Neuronal stem cell (in vitro differentiated cells): ENCODE measurements around the gene NEB.

Experiments
- DNase-seq: peaks from one replicate; pipeline ENCODE4 v3.0.0-alpha.2; 2013; ENCODE audit warnings: low spot score
- H2AFZ ChIP-seq: one replicate; pipeline ENCODE4 v1.6.1; 2013; ENCODE audit warnings: mild to moderate bottlenecking, low read length, inconsistent platforms
- H2AK5ac ChIP-seq: 2 replicates; pipeline ENCODE4 v1.6.1; 2013; ENCODE audit warnings: low read depth, mild to moderate bottlenecking, inconsistent platforms, low read length, moderate library complexity, mixed read lengths
- H2BK120ac ChIP-seq: 2 replicates; pipeline ENCODE4 v1.6.1; 2013; ENCODE audit warnings: low read depth, mild to moderate bottlenecking, inconsistent platforms, low read length, moderate library complexity, mixed read lengths
- H2BK12ac ChIP-seq: one replicate; pipeline ENCODE4 v1.6.1; 2013; ENCODE audit warnings: low read length, inconsistent platforms
- H2BK15ac ChIP-seq: 2 replicates; pipeline ENCODE4 v1.6.1; 2013; ENCODE audit warnings: mild to moderate bottlenecking, low read length, inconsistent platforms, mixed read lengths
- H2BK5ac ChIP-seq: one replicate; pipeline ENCODE4 v1.6.1; 2013; ENCODE audit warnings: inconsistent platforms, mild to moderate bottlenecking, low read length, moderate library complexity
- H3K14ac ChIP-seq: one replicate; pipeline ENCODE4 v1.6.1; 2013; ENCODE audit warnings: low read length, inconsistent platforms
- H3K18ac ChIP-seq: 2 replicates; pipeline ENCODE4 v1.6.1; 2013; ENCODE audit warnings: low read length, inconsistent platforms
- H3K23ac ChIP-seq: 2 replicates; pipeline ENCODE4 v1.6.1; 2013; ENCODE audit warnings: low read depth, mild to moderate bottlenecking, mixed read lengths, low read length, inconsistent platforms; ENCODE audit not compliant: poor library complexity
- H3K27ac ChIP-seq: replicated peaks from 3 replicates; pipeline ENCODE4 v1.5.1; 2013; ENCODE audit warnings: low read length, inconsistent platforms
- H3K27me3 ChIP-seq, 3 experiments: 2 replicates each; pipeline ENCODE4 v1.6.1; 2013; ENCODE audit warnings: low read length in 3 of 3, mild to moderate bottlenecking in 2 of 3, inconsistent platforms in 1 of 3, low read depth in 1 of 3, mixed read lengths in 1 of 3, moderate library complexity in 1 of 3; ENCODE audit not compliant: control insufficient read depth in 3 of 3, insufficient read depth in 3 of 3
- H3K36me3 ChIP-seq, 2 donors: replicated peaks in 1 of 2; 2 replicates each; pipeline ENCODE4 v1.6.1; 2013; ENCODE audit warnings: low read length in 2 of 2; ENCODE audit not compliant: control insufficient read depth in 2 of 2, insufficient read depth in 2 of 2
- H3K4ac ChIP-seq: 2 replicates; pipeline ENCODE4 v1.6.1; 2013; ENCODE audit warnings: inconsistent platforms, mild to moderate bottlenecking, low read length, moderate library complexity
- H3K4me1 ChIP-seq, 2 donors: 1 replicate in 1 of 2; 2 replicates in 1 of 2; pipeline ENCODE4 v1.6.1; 2013; ENCODE audit warnings: low read length in 2 of 2, low read depth in 1 of 2; ENCODE audit not compliant: control insufficient read depth in 2 of 2, insufficient read depth in 1 of 2
- H3K4me2 ChIP-seq: one replicate; pipeline ENCODE4 v1.6.1; 2013; ENCODE audit warnings: mild to moderate bottlenecking, low read length, inconsistent platforms; ENCODE audit not compliant: insufficient read depth, poor library complexity, severe bottlenecking
- H3K4me3 ChIP-seq, 2 donors: 2 replicates each; pipeline ENCODE4 v1.5.1; 2013; ENCODE audit warnings: low read length in 2 of 2, mild to moderate bottlenecking in 2 of 2, inconsistent platforms in 1 of 2, moderate library complexity in 1 of 2
- H3K79me1 ChIP-seq: one replicate; pipeline ENCODE4 v1.6.1; 2013; ENCODE audit warnings: low read depth, mild to moderate bottlenecking, inconsistent platforms, low read length, moderate library complexity
- H3K9ac ChIP-seq: one replicate; pipeline ENCODE4 v1.6.1; 2013; ENCODE audit warnings: mild to moderate bottlenecking, low read depth, low read length, inconsistent platforms; ENCODE audit not compliant: poor library complexity
- H3K9me3 ChIP-seq, 2 donors: replicated peaks in 1 of 2; 2 replicates each; pipeline versions ENCODE3 to v1.6.1; 2013; ENCODE audit warnings: low read length in 2 of 2, mild to moderate bottlenecking in 2 of 2, inconsistent platforms in 1 of 2, low read depth in 1 of 2, mixed read lengths in 1 of 2, moderate library complexity in 1 of 2; ENCODE audit not compliant: control insufficient read depth in 2 of 2, insufficient read depth in 1 of 2
- H4K8ac ChIP-seq: one replicate; pipeline ENCODE4 v1.6.1; 2013; ENCODE audit warnings: low read depth, mild to moderate bottlenecking, inconsistent platforms, low read length, moderate library complexity
- H4K91ac ChIP-seq: one replicate; pipeline ENCODE4 v1.6.1; 2013; ENCODE audit warnings: low read length, low read depth, mild to moderate bottlenecking, inconsistent platforms; ENCODE audit not compliant: poor library complexity
- WGBS, 2 donors: extraction: QIAGEN DNeasy Blood & Tissue Kit; methylation state at CpG; one replicate each; pipeline ENCODE4 v1.1.7; 2013; ENCODE audit warnings: missing lambda C conversion rate in 2 of 2, mixed read lengths in 1 of 2; ENCODE audit not compliant: insufficient read length in 2 of 2, insufficient replicate concordance in 1 of 2; ENCODE audit errors: extremely low coverage in 2 of 2; 5-methylcytosine and 5-hydroxymethylcytosine counted together

The NEB gene

DNA sequence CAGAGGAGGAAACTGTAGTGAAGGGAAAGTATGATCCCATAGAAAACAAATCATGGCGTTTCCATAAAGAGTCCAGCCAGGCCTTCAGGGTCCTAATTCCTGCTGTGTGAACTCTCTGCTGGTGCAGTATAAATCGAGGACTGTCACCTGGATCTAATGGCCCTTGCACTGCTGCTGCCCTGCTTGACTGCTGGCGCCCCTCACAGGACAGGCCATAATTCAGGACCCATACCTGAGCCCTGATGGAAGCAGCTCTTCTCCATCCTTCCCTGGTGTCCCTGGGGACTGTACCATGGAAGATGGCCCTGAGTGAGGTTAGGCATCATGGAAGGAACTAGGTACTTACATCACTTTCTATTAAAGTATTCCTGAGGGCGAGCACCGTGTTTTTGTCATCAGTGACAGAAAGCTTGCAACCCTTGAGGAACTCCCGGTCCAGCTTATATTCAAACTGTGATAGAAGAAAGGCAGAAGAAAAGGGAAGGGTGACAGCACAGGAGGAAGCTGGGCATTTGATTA lies 207.6 kb downstream of the NEB start:
- Histone ChIP-seq H3K36me3 (no peaks in the 10 kb centered on the region), H3K23ac (no peak overlapping the region), H2BK120ac (no peak overlapping the region), H2BK15ac (no peak overlapping the region), H3K4me1 (peaks cover 0 to under 1% of the 10 kb centered on the region in 2 donors), H2BK5ac (no peak overlapping the region), H4K91ac (no peak overlapping the region), H3K27me3 (no peaks in the 10 kb centered on the region), H3K4me3 (no peak overlapping the region), H3K9ac (no peak overlapping the region), H3K79me1 (no peaks in the 10 kb centered on the region), H2BK12ac (no peak overlapping the region), H3K4me2 (no peak overlapping the region), H3K14ac (no peak overlapping the region), H3K27ac (no peak overlapping the region), H3K4ac (no peak overlapping the region), H3K9me3 (peaks cover 0 to 2% of the 10 kb centered on the region in 2 donors), H2AFZ (no peak overlapping the region), H3K18ac (no peak overlapping the region), H4K8ac (no peak overlapping the region), H2AK5ac (no peak overlapping the region)
- WGBS, 2 donors = no CpG with 5 or more reads among the region's 6 CpGs
- DNase-seq = no peak

DNA sequence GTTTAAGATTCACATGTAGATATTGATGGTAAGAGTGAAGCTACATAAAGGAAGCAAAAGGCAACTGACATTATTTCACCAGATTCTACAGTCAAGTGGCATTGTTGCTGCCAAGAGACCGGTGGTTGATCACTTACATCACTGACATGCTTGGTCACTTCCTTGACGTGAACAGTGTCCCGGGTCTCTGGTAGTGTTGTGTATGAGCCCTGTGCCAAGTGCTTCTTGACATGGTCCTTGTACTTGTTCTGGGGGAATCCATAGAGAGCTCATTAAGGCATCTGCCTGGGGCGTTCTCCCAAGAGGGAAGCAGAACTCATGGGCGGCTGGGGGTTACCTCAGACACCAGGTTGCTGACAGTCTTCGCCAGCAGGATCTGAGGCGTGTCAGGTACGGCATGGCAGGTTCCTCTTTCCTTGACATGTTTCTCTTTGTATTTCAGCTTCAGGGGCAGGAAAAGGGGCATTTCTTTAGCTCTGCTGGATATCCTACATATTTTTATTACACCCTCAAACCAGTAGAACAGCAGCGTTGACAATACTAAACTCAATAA lies 208.4 kb downstream of the NEB start:
- H2BK120ac ChIP-seq = no peak overlapping the region
- no peak overlapping the region for H2AK5ac ChIP-seq
- no peak overlapping the region for H4K8ac ChIP-seq
- H2BK5ac ChIP-seq = no peak overlapping the region
- no peak overlapping the region for H2AFZ ChIP-seq
- peaks cover 4 to 7% of the 10 kb centered on the region in 2 donors for H3K4me1 ChIP-seq
- no peak overlapping the region for H2BK12ac ChIP-seq
- H3K18ac ChIP-seq = no peak overlapping the region
- no CpG with 5 or more reads among the region's 9 CpGs for WGBS, 2 donors
- no peaks in the 10 kb centered on the region for H3K79me1 ChIP-seq
- no peak overlapping the region for H3K14ac ChIP-seq
- no peak overlapping the region for H3K4ac ChIP-seq
- DNase-seq = no peak
- H2BK15ac ChIP-seq = no peak overlapping the region
- no peak overlapping the region for H3K27ac ChIP-seq
- no peak overlapping the region for H4K91ac ChIP-seq
- H3K9me3 ChIP-seq = peaks cover 0 to 2% of the 10 kb centered on the region in 2 donors
- H3K23ac ChIP-seq = no peak overlapping the region
- no peak overlapping the region for H3K9ac ChIP-seq
- H3K27me3 ChIP-seq = no peaks in the 10 kb centered on the region
- H3K36me3 ChIP-seq = no peaks in the 10 kb centered on the region
- H3K4me2 ChIP-seq = no peak overlapping the region
- H3K4me3 ChIP-seq = no peak overlapping the region

DNA sequence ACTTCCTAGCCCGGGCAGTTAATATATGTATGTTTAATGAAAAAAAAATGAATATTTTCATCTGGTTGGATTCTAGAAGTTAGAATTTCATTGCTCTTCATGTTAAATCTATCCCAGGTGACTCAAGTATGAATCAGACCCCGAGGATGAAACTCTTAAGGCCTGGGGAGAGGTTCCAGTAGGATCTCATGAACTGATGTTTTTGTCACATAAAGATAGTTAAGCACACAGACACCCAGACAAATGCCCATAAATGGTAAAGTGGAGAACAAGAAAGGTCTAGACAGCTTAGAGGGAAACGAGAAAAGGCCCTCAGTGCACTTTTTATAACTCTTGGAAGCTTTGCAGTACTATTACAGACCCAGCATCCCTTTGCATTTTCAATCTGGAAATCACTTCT lies 210.4 kb downstream of the NEB start:
- no peak overlapping the region for H2BK120ac ChIP-seq
- no peak for DNase-seq
- H2AFZ ChIP-seq = no peak overlapping the region
- no peak overlapping the region for H3K4ac ChIP-seq
- no peak overlapping the region for H3K4me2 ChIP-seq
- H3K4me1 ChIP-seq = peaks cover 5 to 7% of the 10 kb centered on the region in 2 donors
- no peak overlapping the region for H2BK15ac ChIP-seq
- H2BK5ac ChIP-seq = no peak overlapping the region
- H3K23ac ChIP-seq = no peak overlapping the region
- H3K36me3 ChIP-seq = no peaks in the 10 kb centered on the region
- H3K79me1 ChIP-seq = no peaks in the 10 kb centered on the region
- no peak overlapping the region for H4K8ac ChIP-seq
- H3K27ac ChIP-seq = no peak overlapping the region
- H3K9me3 ChIP-seq = peaks cover 0 to 2% of the 10 kb centered on the region in 2 donors
- no peak overlapping the region for H4K91ac ChIP-seq
- no peak overlapping the region for H3K14ac ChIP-seq
- H3K18ac ChIP-seq = no peak overlapping the region
- H2BK12ac ChIP-seq = no peak overlapping the region
- H3K9ac ChIP-seq = no peak overlapping the region
- no peaks in the 10 kb centered on the region for H3K27me3 ChIP-seq
- no peak overlapping the region for H3K4me3 ChIP-seq
- no CpG with 5 or more reads among the region's 3 CpGs for WGBS, 2 donors
- H2AK5ac ChIP-seq = no peak overlapping the region

GRCh38 chr2:151522556-151522955 lies 211.7 kb downstream of the NEB start:
- Histone ChIP-seq H4K8ac (no peak overlapping the region), H3K4me1 (peaks cover 5 to 7% of the 10 kb centered on the region in 2 donors), H3K27ac (no peak overlapping the region), H3K9me3 (peaks cover 0 to 2% of the 10 kb centered on the region in 2 donors), H2BK120ac (no peak overlapping the region), H2AK5ac (no peak overlapping the region), H3K14ac (no peak overlapping the region), H4K91ac (no peak overlapping the region), H3K4me3 (no peak overlapping the region), H3K79me1 (no peaks in the 10 kb centered on the region), H3K9ac (no peak overlapping the region), H2BK5ac (no peak overlapping the region), H3K4ac (no peak overlapping the region), H2BK12ac (no peak overlapping the region), H3K4me2 (no peak overlapping the region), H2BK15ac (no peak overlapping the region), H3K27me3 (no peaks in the 10 kb centered on the region), H3K36me3 (no peaks in the 10 kb centered on the region), H3K23ac (no peak overlapping the region), H2AFZ (no peak overlapping the region), H3K18ac (no peak overlapping the region)
- DNase-seq = no peak
- WGBS, 2 donors = no CpG with 5 or more reads among the region's 7 CpGs
